HepG2 (cell line): Measurements from ENCODE around the gene RASIP1. TPM values are rescaled to one million over a fixed set of nuclear protein-coding genes. Genes with fewer than 3 reads are reported as not detected.

ENCODE experiments used
- AKAP8 ChIP-seq: sonication (generic); formaldehyde crosslinking; IDR thresholded peaks from 2 replicates; pipeline ENCODE4 v1.5.1; 2020; ENCODE audit warnings: mild to moderate bottlenecking, missing genetic modification reagents
- ARNTL ChIP-seq: sonication (generic); formaldehyde crosslinking; IDR thresholded peaks from 2 replicates; pipeline ENCODE4 v1.4.0; 2020; ENCODE audit warnings: mild to moderate bottlenecking, missing genetic modification reagents
- ATRX ChIP-seq: sonication (generic); formaldehyde crosslinking; IDR thresholded peaks from 2 replicates; pipeline ENCODE4 v1.4.0; 2020; ENCODE audit warnings: missing genetic modification reagents, borderline replicate concordance
- CBFB ChIP-seq: sonication (generic); formaldehyde crosslinking; IDR thresholded peaks from 2 replicates; pipeline ENCODE4 v1.4.0; 2020; ENCODE audit warnings: missing genetic modification reagents
- LCORL ChIP-seq, 2 experiments: fragments of 450-650 bp in 1 of 2; sonication (generic) in 1 of 2; formaldehyde crosslinking in 1 of 2; IDR thresholded peaks; 2 replicates each; pipeline versions ENCODE4 v1.5.0 to v1.6.1; 2017 to 2020; ENCODE audit warnings: antibody characterized with exemption in 1 of 2, missing genetic modification reagents in 1 of 2
- NFKBIZ ChIP-seq: IDR thresholded peaks from 2 replicates; pipeline ENCODE4 v1.6.1; 2018; ENCODE audit warnings: missing genetic modification reagents, missing compliant biosample characterization
- PHF8 ChIP-seq: sonication (generic); formaldehyde crosslinking; IDR thresholded peaks from 2 replicates; pipeline ENCODE4 v1.5.0; 2020; ENCODE audit warnings: missing genetic modification reagents
- PRDM4 ChIP-seq: sonication (generic); formaldehyde crosslinking; IDR thresholded peaks from 2 replicates; pipeline ENCODE4 v1.9.0; 2021; ENCODE audit warnings: missing genetic modification reagents, borderline replicate concordance
- TBX3 ChIP-seq: fragments of 450-650 bp; IDR thresholded peaks from 2 replicates; pipeline ENCODE4 v1.6.1; 2017; ENCODE audit warnings: antibody characterized with exemption, mild to moderate bottlenecking, inconsistent platforms, borderline replicate concordance
- ZBTB7B ChIP-seq: sonication (generic); formaldehyde crosslinking; IDR thresholded peaks from 2 replicates; pipeline ENCODE4 v1.4.0; 2020; ENCODE audit warnings: missing genetic modification reagents
- ZBTB8A ChIP-seq: sonication (generic); formaldehyde crosslinking; IDR thresholded peaks from 2 replicates; pipeline ENCODE4 v1.4.0; 2020; ENCODE audit warnings: mild to moderate bottlenecking, low read depth, missing genetic modification reagents, borderline replicate concordance
- ZNF18 ChIP-seq: sonication (generic); formaldehyde crosslinking; IDR thresholded peaks from 2 replicates; pipeline ENCODE4 v1.8.0; 2022; ENCODE audit warnings: mild to moderate bottlenecking, missing genetic modification reagents; ENCODE audit not compliant: insufficient replicate concordance
- ZNF30 ChIP-seq: sonication (generic); formaldehyde crosslinking; IDR thresholded peaks from 2 replicates; pipeline ENCODE4 v1.5.0; 2020; ENCODE audit warnings: mild to moderate bottlenecking, missing genetic modification reagents
- ZNF33A ChIP-seq: sonication (generic); formaldehyde crosslinking; IDR thresholded peaks from 2 replicates; pipeline ENCODE4 v1.5.1; 2020; ENCODE audit warnings: missing genetic modification reagents, mild to moderate bottlenecking, moderate library complexity, borderline replicate concordance
- ZNF430 ChIP-seq: sonication (generic); formaldehyde crosslinking; IDR thresholded peaks from 2 replicates; pipeline ENCODE4 v1.9.0; 2021; ENCODE audit warnings: mild to moderate bottlenecking, missing genetic modification reagents
- ZNF431 ChIP-seq: sonication (generic); formaldehyde crosslinking; IDR thresholded peaks from 2 replicates; pipeline ENCODE4 v1.9.0; 2022; ENCODE audit warnings: missing genetic modification reagents, low read depth, mild to moderate bottlenecking, borderline replicate concordance
- ZNF547 ChIP-seq: sonication (generic); formaldehyde crosslinking; IDR thresholded peaks from 2 replicates; pipeline ENCODE4 v1.5.1; 2020; ENCODE audit warnings: mild to moderate bottlenecking, missing genetic modification reagents
- ZNF609 ChIP-seq: sonication (generic); formaldehyde crosslinking; IDR thresholded peaks from 2 replicates; pipeline ENCODE4 v1.4.0; 2020; ENCODE audit warnings: mild to moderate bottlenecking, missing genetic modification reagents, borderline replicate concordance
- ZSCAN5A ChIP-seq: sonication (generic); formaldehyde crosslinking; IDR thresholded peaks from 2 replicates; pipeline ENCODE4 v1.8.0; 2022; ENCODE audit warnings: mild to moderate bottlenecking, missing genetic modification reagents, borderline replicate concordance
- polyA plus RNA-seq, 8 experiments: library from polyadenylated mRNA; depleted of rRNA in 3 of 8; stranded (reverse) in 7 of 8; unstranded in 1 of 8; fragments of >200 nt; fragmentation: Illumina TruSeq in 4 of 8; extraction: Trizol in 4 of 8; gene quantifications; 2 replicates each; pipeline versions ENCODE4 v1.2.1 to v1.2.3, GENCODE V29; 2011 to 2016; ENCODE audit warnings: low read depth in 4 of 8, missing spikeins in 1 of 8, mixed read lengths in 1 of 8; ENCODE audit not compliant: insufficient read depth in 1 of 8
- total RNA-seq, 5 experiments: library from RNA; depleted of rRNA; stranded (reverse); fragments of >200 nt; fragmentation: Illumina TruSeq; extraction: Trizol; gene quantifications; 2 replicates each; pipeline ENCODE4 v1.2.3, GENCODE V29; 2016; ENCODE audit warnings: low read depth in 1 of 5

Gene RASIP1
- total and polyA plus RNA-seq, 2 of the 13 experiments (the other 11 are each of a cell fraction or from before 2014, with no cell fraction given): 0.44 to 0.58 TPM

- TF ChIP-seq ZNF431 (CRISPR knock-in tag) (peak; percentile 4; the same call in 1 of the 2 replicates), LCORL (IDR thresholded peaks at IDR 0.05) (peak; percentile 56; the same call in 1 of the 2 replicates), LCORL (CRISPR knock-in tag; IDR thresholded peaks at IDR 0.05) (peak; percentile 93), ZSCAN5A (0 out of 2 replicates have a peak, but pooled peaks have one; percentile 18), ZNF609 (peak; percentile 75; the same call in 1 of the 2 replicates), ATRX (CRISPR knock-in tag) (no peak), PRDM4 (CRISPR knock-in tag) (no peak), AKAP8 (CRISPR knock-in tag) (peak; percentile 41; the same call in 1 of the 2 replicates), PHF8 (CRISPR knock-in tag) (peak; percentile 28; the same call in 1 of the 2 replicates), TBX3 (no peak), NFKBIZ (CRISPR knock-in tag) (peak; percentile 79; the same call in 1 of the 2 replicates), ZBTB8A (CRISPR knock-in tag) (no peak), ARNTL (CRISPR knock-in tag) (peak; percentile 51; the same call in 1 of the 2 replicates), ZNF18 (CRISPR knock-in tag) (no peak), ZBTB7B (peak; percentile 88), ZNF33A (CRISPR knock-in tag) (no peak), CBFB (CRISPR knock-in tag) (peak; percentile 75; the same call in 1 of the 2 replicates), ZNF547 (CRISPR knock-in tag) (0 out of 2 replicates have a peak, but pooled peaks have one; percentile 30), ZNF430 (CRISPR knock-in tag) (no peak), ZNF30 (no peak)
Measured at GRCh38 chr19:48718711-48719231, 21.6 kb downstream of the RASIP1 start (continued).
